Measurements from ENCODE around the gene PABPC1L. TPM values are rescaled to one million over a fixed set of nuclear protein-coding genes. Genes with fewer than 3 reads are reported as not detected.

Gene PABPC1L
- total RNA-seq, 1 experiment from 2014 or later = 90.7 TPM

GRCh38 chr20:44969300-44969894 lies 59.5 kb downstream of the PABPC1L start:
- no peak overlapping the region for H3K4me3 Mint-ChIP-seq
- peaks cover 17% of the 10 kb centered on the region for H3K36me3 Mint-ChIP-seq
- peaks cover 2% of the 10 kb centered on the region; the same call in 1 of the 2 replicates for H3K27me3 Mint-ChIP-seq (ENCODE audit: low read depth)
- POLR2A ChIA-PET = no interaction called here
- TF ChIP-seq ESRRA (CRISPR knock-in tag; IDR thresholded peaks at IDR 0.05; ENCODE audit: borderline replicate concordance) (no peak), SP1 (CRISPR knock-in tag; conservative IDR thresholded peaks at IDR 0.05) (no peak), E2F4 (CRISPR knock-in tag; IDR thresholded peaks at IDR 0.05; ENCODE audit: borderline replicate concordance, low read depth) (no peak), ZNF317 (CRISPR knock-in tag; IDR thresholded peaks at IDR 0.05; ENCODE audit: borderline replicate concordance, low read depth) (no peak), TCF7 (CRISPR knock-in tag; IDR thresholded peaks at IDR 0.05; ENCODE audit: low read depth) (no peak), NFE2L1 (CRISPR knock-in tag; IDR thresholded peaks at IDR 0.05) (no peak), RELA (CRISPR knock-in tag; IDR thresholded peaks at IDR 0.05; ENCODE audit: borderline replicate concordance) (no peak)
- peaks cover 40% of the 10 kb centered on the region for H3K4me1 Mint-ChIP-seq
- no peak for ATAC-seq
- no peak for DNase-seq (ENCODE audit: low spot score)
- H3K27ac Mint-ChIP-seq = no peak overlapping the region
- CTCF ChIA-PET = no interaction called here
- H3K9me3 Mint-ChIP-seq = no peaks in the 10 kb centered on the region

GRCh38 chr20:44970243-44970757 lies 60.4 kb downstream of the PABPC1L start:
- no peak for ATAC-seq
- no peak overlapping the region; the same call in 1 of the 2 replicates for H3K27ac Mint-ChIP-seq
- H3K36me3 Mint-ChIP-seq = peaks cover 25% of the 10 kb centered on the region
- CTCF ChIA-PET = interaction anchor here (1.2 kb wide), 1 partner anchor 126 kb away, joined by 3 read pairs; no protein-coding TSS in a partner anchor
- no peak overlapping the region for H3K4me3 Mint-ChIP-seq
- no peak for TF ChIP-seq ZNF281 (CRISPR knock-in tag; IDR thresholded peaks at IDR 0.05)
- TF ChIP-seq ZNF532 (CRISPR knock-in tag; IDR thresholded peaks at IDR 0.05; ENCODE audit: borderline replicate concordance) = no peak
- TF ChIP-seq IRF2 (CRISPR knock-in tag; IDR thresholded peaks at IDR 0.05; ENCODE audit: borderline replicate concordance, low read depth) = no peak
- TF ChIP-seq TCF7 (CRISPR knock-in tag; IDR thresholded peaks at IDR 0.05; ENCODE audit: low read depth) = no peak
- no peak for TF ChIP-seq GABPB1 (CRISPR knock-in tag; IDR thresholded peaks at IDR 0.05)
- no peak for TF ChIP-seq RORB (CRISPR knock-in tag; IDR thresholded peaks at IDR 0.05)
- no peak for TF ChIP-seq ATF6 (CRISPR knock-in tag; IDR thresholded peaks at IDR 0.05)
- TF ChIP-seq TP53 (CRISPR knock-in tag; IDR thresholded peaks at IDR 0.05) = no peak
- no peak for TF ChIP-seq SP1 (CRISPR knock-in tag; conservative IDR thresholded peaks at IDR 0.05)
- TF ChIP-seq NFATC4 (CRISPR knock-in tag; IDR thresholded peaks at IDR 0.05) = no peak
- no peaks in the 10 kb centered on the region for H3K27me3 Mint-ChIP-seq (ENCODE audit: low read depth)
- no peaks in the 10 kb centered on the region for H3K9me3 Mint-ChIP-seq
- H3K4me1 Mint-ChIP-seq = peaks cover 40% of the 10 kb centered on the region
- no peak for DNase-seq (ENCODE audit: low spot score)
- POLR2A ChIA-PET = no interaction called here

Measured in WTC11 (cell line).